ENCODE results near the gene KNL1.

DNA sequence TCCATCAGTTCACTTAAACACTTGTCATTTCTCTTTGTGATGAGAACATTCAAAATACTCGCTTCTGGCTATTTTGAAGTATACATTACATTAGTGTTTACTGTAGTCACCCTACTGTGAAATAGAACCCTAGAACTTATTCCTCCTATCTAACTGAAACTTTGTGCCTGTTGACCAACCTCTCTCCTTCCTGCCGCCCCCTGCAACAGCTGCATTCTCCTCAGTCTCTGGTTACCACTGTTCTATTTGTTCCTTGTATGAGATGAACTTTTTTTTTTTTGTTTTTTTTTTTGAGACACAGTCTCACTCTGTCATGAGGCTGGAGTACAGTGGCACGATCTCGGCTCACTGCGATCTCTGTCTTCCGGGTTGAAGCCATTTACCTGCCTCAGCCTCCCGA lies 103.9 kb downstream of the KNL1 start:
- TF ChIP-seq JUNB (IDR thresholded peaks at IDR 0.05) (no peak), CBX8 (IDR thresholded peaks at IDR 0.05) (no peak), CTCF (IDR thresholded peaks at IDR 0.05) (no peak), BCL3 (IDR thresholded peaks at IDR 0.05) (no peak), MAZ (IDR thresholded peaks at IDR 0.05; ENCODE audit: borderline replicate concordance, low read depth, low read length) (no peak), SMC3 (IDR thresholded peaks at IDR 0.05) (no peak), EP300 (IDR thresholded peaks at IDR 0.05) (no peak), POLR2A (IDR thresholded peaks at IDR 0.05; ENCODE audit: low read length) (no peak), HMGXB4 (CRISPR knock-in tag; IDR thresholded peaks at IDR 0.05; ENCODE audit: borderline replicate concordance) (no peak), ESRRA (IDR thresholded peaks at IDR 0.05; ENCODE audit: borderline replicate concordance, low read length) (no peak), RFX5 (IDR thresholded peaks at IDR 0.05) (no peak), RARB (CRISPR knock-in tag; IDR thresholded peaks at IDR 0.05) (no peak)

Measured in A549 (cell line).